WTC11 (cell line): ENCODE results near the gene CD2.

Experiments
- ATF2 ChIP-seq: sonication (generic); formaldehyde crosslinking; IDR thresholded peaks from 2 replicates; pipeline ENCODE4 v1.8.1; 2022; ENCODE audit warnings: low read depth, missing genetic modification reagents, borderline replicate concordance
- CTCF ChIP-seq: fragments of 200-600 bp; IDR thresholded peaks from 2 replicates; pipeline ENCODE4 v1.8.0; 2022; ENCODE audit warnings: antibody characterized with exemption
- ZNF416 ChIP-seq: fragments of 250-450 bp; sonication (Bioruptor Pico); IDR thresholded peaks from 2 replicates; pipeline ENCODE4 v1.9.0; 2021; ENCODE audit warnings: mild to moderate bottlenecking, inconsistent platforms
- ZSCAN18 ChIP-seq: fragments of 250-450 bp; sonication (Bioruptor Pico); IDR thresholded peaks from 2 replicates; pipeline ENCODE4 v2.1.2; 2022; ENCODE audit warnings: mild to moderate bottlenecking, moderate library complexity

GRCh38 chr1:116735246-116735645 is 19.0 kb upstream of the CD2 start:
- no peak for TF ChIP-seq ATF2 (CRISPR knock-in tag)
- TF ChIP-seq CTCF = no peak
- no peak for TF ChIP-seq ZNF416 (CRISPR knock-in tag)
- no peak for TF ChIP-seq ZSCAN18 (CRISPR knock-in tag)
